GM12865 (cell line): ENCODE data around the gene PPP2R5C.

Experiments used
- DNase-seq: peaks from one replicate; pipeline ENCODE4 v3.0.0; 2010; ENCODE audit warnings: low read depth
- H3K4me3 ChIP-seq: 2 replicates; pipeline ENCODE4 v1.5.1; 2011; ENCODE audit warnings: mild to moderate bottlenecking, low read depth, low read length, control low read depth
- CTCF ChIP-seq: IDR thresholded peaks from 2 replicates; pipeline ENCODE4 v1.5.1; 2011; ENCODE audit warnings: low read length, control low read depth, low read depth, inconsistent platforms; ENCODE audit not compliant: insufficient read depth; ENCODE audit errors: missing control alignments

PPP2R5C gene

GRCh38 chr14:101953151-101953550 lies 191.6 kb downstream of the PPP2R5C start:
- H3K4me3 ChIP-seq, result no peak overlapping the region
- no peak for DNase-seq
- no peak for TF ChIP-seq CTCF

GRCh38 chr14:101954501-101954900 lies 193.0 kb downstream of the PPP2R5C start:
- no peak for TF ChIP-seq CTCF
- no peak for DNase-seq
- no peak overlapping the region for H3K4me3 ChIP-seq

- H3K4me3 ChIP-seq, result no peak overlapping the region
- no peak for TF ChIP-seq CTCF
- no peak for DNase-seq
These were observed 194.2 kb downstream of the PPP2R5C start for GRCh38 chr14:101955695-101956161.

GRCh38 chr14:101956179-101956885 lies 194.8 kb downstream of the PPP2R5C start:
- no peak for DNase-seq
- TF ChIP-seq CTCF, result no peak
- no peak overlapping the region for H3K4me3 ChIP-seq

- no peak for TF ChIP-seq CTCF
- no peak for DNase-seq
- H3K4me3 ChIP-seq, result no peak overlapping the region
These were observed 196.1 kb downstream of the PPP2R5C start for GRCh38 chr14:101957406-101958234.

GRCh38 chr14:101958418-101959180 lies 197.1 kb downstream of the PPP2R5C start:
- DNase-seq, result no peak
- no peak overlapping the region for H3K4me3 ChIP-seq
- no peak for TF ChIP-seq CTCF
